Measurements from ENCODE around the gene PEX11A. TPM values are rescaled to one million over a fixed set of nuclear protein-coding genes. Genes with fewer than 3 reads are reported as not detected.

PEX11A gene
- total and polyA plus RNA-seq, 2 of the 8 experiments (the other 6 are each of a cell fraction or from before 2014, with no cell fraction given) = 2.9 to 3.0 TPM

DNA sequence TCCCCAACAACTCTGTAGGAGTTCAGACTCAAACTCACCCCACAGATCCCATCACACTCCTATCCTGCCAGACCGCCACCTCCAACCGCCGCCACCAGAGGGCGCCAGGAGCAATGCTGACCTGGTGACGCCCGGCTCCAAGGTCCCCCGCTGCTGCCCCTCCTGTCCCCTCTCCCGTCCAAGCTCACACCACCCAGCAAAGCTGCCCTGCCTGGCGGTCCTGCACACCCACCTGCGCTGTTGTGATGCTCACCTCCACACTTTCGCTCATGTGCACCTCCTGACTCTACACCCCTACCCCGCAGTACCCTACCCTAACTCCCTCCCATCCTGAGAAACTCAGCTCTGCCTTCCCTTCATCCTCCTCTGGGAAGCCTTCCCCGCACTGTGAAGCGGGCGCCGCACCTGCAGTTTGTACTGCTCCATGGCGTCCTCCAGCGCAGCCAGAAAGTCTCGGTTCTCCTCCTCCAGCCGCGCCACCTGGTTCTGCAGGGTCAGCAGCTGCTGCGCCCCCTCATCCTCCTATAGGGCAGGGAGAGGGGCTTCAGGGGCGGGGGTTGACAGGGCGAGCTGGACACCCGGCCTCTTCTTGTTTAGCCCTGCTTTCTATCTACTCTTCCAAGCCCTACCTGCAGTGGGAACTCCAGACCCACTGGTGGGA, 43.2 kb downstream of the PEX11A start:
- Histone ChIP-seq H3K4me2 (ENCODE audit: insufficient read depth in 1 of 2, low read depth in 2 of 2, low read length in 2 of 2) (peak overlapping the region; percentile 10 to 62), H3K23ac (ENCODE audit: insufficient read length) (no peak overlapping the region), H2BK120ac (replicated peaks; ENCODE audit: low read depth, low read length) (no peak overlapping the region), H3K4ac (replicated peaks; ENCODE audit: insufficient read length, low read depth, low read length) (no peak overlapping the region), H4K5ac (ENCODE audit: insufficient read length, low read depth, low read length) (no peak overlapping the region), H3K14ac (ENCODE audit: insufficient read length) (no peak overlapping the region), H2BK5ac (ENCODE audit: low read depth, low read length) (no peak overlapping the region), H3K27me3 (replicated peaks in 1 of 4; ENCODE audit: control insufficient read depth in 3 of 4, extremely low read depth in 1 of 4, insufficient read depth in 3 of 4, low read length in 3 of 4) (no peaks in the 10 kb centered on the region), H2BK15ac (ENCODE audit: low read length) (no peak overlapping the region), H4K8ac (ENCODE audit: extremely low read depth, insufficient read depth, low read length) (no peak overlapping the region), H3K4me1 (replicated peaks in 1 of 4; ENCODE audit: control insufficient read depth in 3 of 4, insufficient read depth in 4 of 4, low read length in 3 of 4) (no peaks in the 10 kb centered on the region), H2AK5ac (ENCODE audit: low read depth, low read length) (no peak overlapping the region), H3K9me3 (ENCODE audit: insufficient read depth in 2 of 2, low read depth in 1 of 2, low read length in 1 of 2) (no peaks in the 10 kb centered on the region), H3K18ac (ENCODE audit: extremely low read depth, low read length) (no peak overlapping the region), H3K56ac (replicated peaks; ENCODE audit: insufficient read length, low read depth, low read length) (no peak overlapping the region), H2BK12ac (ENCODE audit: low read depth, low read length) (no peak overlapping the region), H3K79me2 (ENCODE audit: control insufficient read depth in 1 of 2, insufficient read depth in 2 of 2, low read length in 2 of 2) (no peaks in the 10 kb centered on the region), H3K9ac (replicated peaks in 1 of 4; ENCODE audit: extremely low read depth in 1 of 4, low read depth in 3 of 4, low read length in 3 of 4) (no peak overlapping the region), H3K23me2 (ENCODE audit: low read depth, low read length) (no peaks in the 10 kb centered on the region), H3K79me1 (ENCODE audit: low read depth, low read length) (no peaks in the 10 kb centered on the region), H2BK20ac (ENCODE audit: low read length) (no peak overlapping the region), H3K4me3 (ENCODE audit: extremely low read depth in 1 of 4, insufficient read depth in 2 of 4, low read depth in 3 of 4, low read length in 4 of 4) (peak overlapping the region in 1 of 4 experiments; percentile 17; a peak in 1 of 8 replicates), H4K91ac (replicated peaks; ENCODE audit: insufficient read length, low read length) (no peak overlapping the region), H3K36me3 (ENCODE audit: control insufficient read depth in 2 of 4, insufficient read depth in 4 of 4, low read length in 3 of 4) (peaks cover 0 to 20% (median 9%) of the 10 kb centered on the region in 4 experiments; a peak in 5 of 8 replicates), H2AFZ (ENCODE audit: low read length) (no peak overlapping the region; the same call in 1 of the 2 replicates), H3K27ac (ENCODE audit: low read depth, low read length) (no peak overlapping the region), H4K20me1 (replicated peaks in 1 of 2; ENCODE audit: control insufficient read depth in 1 of 2, insufficient read depth in 2 of 2, low read length in 2 of 2) (peaks cover 0 to 7% of the 10 kb centered on the region in 2 experiments)
- ChIA-PET CTCF (ENCODE audit: partially characterized antibody) (interaction anchor here (0.6 to 5.1 kb wide), 20 partner anchors 11 to 271 kb away, joined by 3 to 43 read pairs (median 5); no protein-coding TSS in a partner anchor), POLR2A (ENCODE audit: partially characterized antibody) (interaction anchor here (1.1 to 1.3 kb wide), 3 partner anchors 9 to 24 kb away, joined by 3 to 4 read pairs (median 4); no protein-coding TSS in a partner anchor)
- WGBS, 2 experiments (ENCODE audit: extremely low coverage in 1 of 2, insufficient coverage in 1 of 2, insufficient read length in 1 of 2, insufficient replicate concordance in 2 of 2, low coverage in 1 of 2, low lambda C conversion rate in 2 of 2, missing lambda C conversion rate in 1 of 2) = 61% methylated on average over 25 of the region's 25 CpGs; no CpG with 5 or more reads in 1 of the 2 experiments
- FAIRE-seq = no peak
- peak; percentile 39 to 99 for DNase-seq (ENCODE audit: low read depth in 1 of 2, low spot score in 2 of 2)
- no peak for TF ChIP-seq SAP30 (IDR thresholded peaks at IDR 0.05; ENCODE audit: insufficient read depth, insufficient replicate concordance, low read length)
- peak; percentile 44; the same call in 1 of the 2 replicates for TF ChIP-seq GABPA (IDR thresholded peaks at IDR 0.05; ENCODE audit: borderline replicate concordance, insufficient read depth, low read length)
- TF ChIP-seq POLR2AphosphoS5 (IDR thresholded peaks at IDR 0.05; ENCODE audit: low read depth, low read length) = 0 out of 2 replicates have a peak, but pooled peaks have one; percentile 18
- no peak for TF ChIP-seq CBX5 (IDR thresholded peaks at IDR 0.05; ENCODE audit: low read depth, low read length)
- peak; percentile 58 to 64 for TF ChIP-seq RAD21 (IDR thresholded peaks at IDR 0.05 in 1 of 2, conservative IDR thresholded peaks at IDR 0.05 in 1 of 2; ENCODE audit: low read depth in 2 of 2, low read length in 2 of 2)
- TF ChIP-seq POU5F1 (IDR thresholded peaks at IDR 0.05; ENCODE audit: low read depth, low read length) = no peak
- no peak for TF ChIP-seq RNF2 (IDR thresholded peaks at IDR 0.05; ENCODE audit: borderline replicate concordance, low read depth, low read length, missing control alignments, poor library complexity, severe bottlenecking)
- no peak for TF ChIP-seq CHD2 (IDR thresholded peaks at IDR 0.05; ENCODE audit: low read length)
- TF ChIP-seq CREB1 (IDR thresholded peaks at IDR 0.05) = peak; percentile 75
- TF ChIP-seq, protein P1, sequence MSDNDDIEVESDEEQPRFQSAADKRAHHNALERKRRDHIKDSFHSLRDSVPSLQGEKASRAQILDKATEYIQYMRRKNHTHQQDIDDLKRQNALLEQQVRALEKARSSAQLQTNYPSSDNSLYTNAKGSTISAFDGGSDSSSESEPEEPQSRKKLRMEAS (IDR thresholded peaks at IDR 0.05) = peak; percentile 28; the same call in 1 of the 2 replicates
